Midbrain (tissue), 1 donor: ENCODE data around the gene LRRK1.

ENCODE experiments used
- DNase-seq: peaks from one replicate; lab custom pipeline; 2025; lab: John Stamatoyannopoulos, UW

Gene LRRK1

DNA sequence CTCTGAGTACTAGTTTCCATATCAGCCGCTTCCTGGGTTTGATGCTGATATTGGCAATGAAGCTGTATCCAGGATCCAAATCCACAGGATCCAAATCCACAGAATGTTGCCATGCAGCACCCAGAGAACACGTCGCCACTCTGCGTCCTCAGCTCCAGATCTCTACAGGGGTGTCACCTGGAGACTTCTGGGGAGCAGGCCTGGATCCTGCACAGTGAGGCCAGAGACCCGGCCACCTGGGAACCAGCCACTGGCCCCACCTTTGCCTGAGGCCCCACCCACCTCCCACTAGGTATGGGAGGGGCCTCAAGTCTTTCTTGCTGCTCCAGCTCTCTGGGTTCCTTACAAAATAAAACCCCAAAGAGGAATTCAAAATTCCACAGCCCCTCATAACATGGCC, 123.9 kb downstream of the LRRK1 start:
- no peak for DNase-seq

- DNase-seq = no peak
These were observed 124.9 kb downstream of the LRRK1 start for GRCh38 chr15:101043911-101044624.

- no peak for DNase-seq
These were observed 125.6 kb downstream of the LRRK1 start for GRCh38 chr15:101044625-101045235.

DNA sequence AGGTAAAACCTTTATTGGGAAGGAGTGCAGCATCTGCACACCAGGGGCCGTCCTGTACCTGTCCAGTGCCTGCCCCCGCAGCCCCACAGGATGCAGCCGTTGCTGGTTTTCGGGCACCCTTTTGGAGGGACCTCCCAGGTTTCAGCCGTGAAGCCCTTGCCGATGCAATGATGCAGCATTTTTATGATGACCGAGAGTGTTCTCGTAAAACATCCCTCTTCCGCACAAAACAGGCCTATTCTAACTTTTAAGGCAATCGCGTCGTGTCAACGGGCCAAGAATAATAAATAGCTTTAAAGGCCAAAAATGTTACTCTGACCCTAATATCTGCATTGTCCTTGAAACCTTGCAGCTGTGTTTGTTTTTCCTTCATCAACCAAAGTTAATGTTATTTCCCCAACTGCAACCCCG, 126.1 kb downstream of the LRRK1 start:
- DNase-seq = no peak

DNA sequence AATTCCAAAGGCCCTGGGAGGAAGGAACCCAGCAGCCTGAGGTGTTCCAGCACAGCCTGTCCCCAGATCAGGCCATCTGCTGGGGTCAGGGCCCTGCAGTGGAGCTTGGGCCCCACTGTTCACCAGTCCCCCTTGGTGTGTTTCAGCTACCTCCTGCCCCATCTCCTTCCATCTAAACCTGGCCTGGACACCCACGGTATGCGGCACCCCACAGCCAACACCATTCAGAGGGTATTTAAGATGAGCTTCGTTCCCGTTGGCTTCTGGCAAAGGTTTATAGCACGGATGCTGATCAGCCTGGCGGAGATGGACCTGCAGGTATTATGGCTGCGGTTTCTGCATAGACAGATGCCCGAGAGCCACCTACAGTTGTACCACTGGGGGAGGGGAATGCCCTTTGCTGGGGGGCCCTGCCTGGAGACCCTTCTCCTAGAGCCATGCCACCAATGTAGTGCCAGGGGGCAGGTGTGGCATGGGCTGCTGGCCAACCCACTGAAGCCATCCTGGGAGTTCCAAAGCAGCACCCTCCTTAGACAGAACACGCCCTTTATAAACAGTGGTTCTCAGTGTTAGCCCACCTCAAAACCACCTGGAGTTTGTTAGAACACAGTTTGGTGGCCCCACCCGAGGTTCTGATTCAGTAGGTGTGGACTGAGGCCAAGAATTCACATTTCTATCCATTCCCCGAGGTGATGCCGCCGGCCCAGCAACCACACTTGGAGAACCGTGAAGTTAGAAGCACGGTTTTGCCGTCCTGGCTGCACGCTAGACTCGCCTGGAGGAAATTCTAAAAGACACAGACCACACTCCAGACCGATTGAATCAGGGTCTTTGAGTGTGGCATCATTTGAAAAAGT, 126.9 kb downstream of the LRRK1 start:
- DNase-seq = no peak

- DNase-seq = no peak
These were observed 127.7 kb downstream of the LRRK1 start for GRCh38 chr15:101046826-101047225.

GRCh38 chr15:101047301-101047781, 128.2 kb downstream of the LRRK1 start:
- no peak for DNase-seq

DNA sequence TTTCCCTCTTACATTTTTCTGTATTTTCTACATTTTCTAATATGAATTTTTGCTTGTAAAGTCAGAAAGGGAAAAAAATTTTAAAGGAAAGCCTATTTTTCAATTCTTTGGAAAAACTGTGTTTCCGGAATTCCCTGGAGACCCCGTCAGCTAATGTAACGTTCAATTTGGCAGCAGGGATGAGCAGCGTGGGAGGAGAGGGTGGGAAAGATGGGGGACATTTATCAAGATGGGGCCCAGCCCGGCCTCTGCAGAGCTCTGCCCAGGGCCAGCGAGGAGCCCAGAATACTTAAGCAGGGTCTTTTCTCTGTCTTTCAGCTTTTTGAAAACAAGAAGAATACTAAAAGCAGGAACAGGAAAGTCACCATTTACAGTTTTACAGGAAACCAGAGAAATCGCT, 129.0 kb downstream of the LRRK1 start:
- DNase-seq = no peak

DNA sequence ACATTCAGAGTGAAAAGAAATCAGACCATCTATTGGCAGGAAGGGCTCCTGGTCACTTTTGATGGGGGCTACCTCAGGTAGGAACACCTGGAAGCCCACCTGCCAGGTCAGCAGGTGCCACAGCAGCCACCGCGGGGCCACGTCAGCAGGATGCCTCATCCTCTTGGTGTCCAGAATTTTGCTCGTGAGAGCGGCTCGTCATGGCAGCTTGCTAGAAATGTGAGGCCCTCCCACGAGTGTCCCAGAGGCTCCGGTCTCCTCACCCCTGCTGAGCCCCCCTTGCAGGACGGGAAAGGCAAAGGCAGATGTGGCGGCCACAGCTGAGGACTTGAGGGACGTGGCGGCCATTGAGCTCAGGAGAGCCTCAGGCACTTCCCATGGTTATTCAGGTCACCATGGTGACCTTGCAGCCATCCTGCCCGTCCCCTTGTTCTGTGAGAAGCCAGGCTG, 129.4 kb downstream of the LRRK1 start:
- no peak for DNase-seq

DNA sequence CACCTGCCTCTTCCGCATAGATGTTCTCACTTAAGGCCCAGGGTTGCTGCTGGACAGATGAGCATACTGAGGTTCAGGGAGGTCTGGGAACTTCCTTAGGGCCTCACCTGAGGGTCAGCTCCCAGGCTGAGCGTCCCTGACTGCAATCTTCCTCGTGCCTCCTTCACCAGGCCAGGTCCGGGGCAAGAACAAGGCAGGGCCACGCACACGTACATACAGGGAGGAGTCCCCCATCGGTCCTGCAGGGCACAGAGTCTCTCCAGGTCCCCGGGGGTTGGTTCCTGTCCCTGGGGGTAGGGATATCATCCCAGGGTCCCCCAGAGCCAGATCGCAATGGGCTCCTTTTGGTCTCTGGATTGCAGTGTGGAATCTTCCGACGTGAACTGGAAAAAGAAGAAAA, 130.1 kb downstream of the LRRK1 start:
- no peak for DNase-seq

GRCh38 chr15:101049856-101050622, 130.9 kb downstream of the LRRK1 start:
- DNase-seq = no peak

DNA sequence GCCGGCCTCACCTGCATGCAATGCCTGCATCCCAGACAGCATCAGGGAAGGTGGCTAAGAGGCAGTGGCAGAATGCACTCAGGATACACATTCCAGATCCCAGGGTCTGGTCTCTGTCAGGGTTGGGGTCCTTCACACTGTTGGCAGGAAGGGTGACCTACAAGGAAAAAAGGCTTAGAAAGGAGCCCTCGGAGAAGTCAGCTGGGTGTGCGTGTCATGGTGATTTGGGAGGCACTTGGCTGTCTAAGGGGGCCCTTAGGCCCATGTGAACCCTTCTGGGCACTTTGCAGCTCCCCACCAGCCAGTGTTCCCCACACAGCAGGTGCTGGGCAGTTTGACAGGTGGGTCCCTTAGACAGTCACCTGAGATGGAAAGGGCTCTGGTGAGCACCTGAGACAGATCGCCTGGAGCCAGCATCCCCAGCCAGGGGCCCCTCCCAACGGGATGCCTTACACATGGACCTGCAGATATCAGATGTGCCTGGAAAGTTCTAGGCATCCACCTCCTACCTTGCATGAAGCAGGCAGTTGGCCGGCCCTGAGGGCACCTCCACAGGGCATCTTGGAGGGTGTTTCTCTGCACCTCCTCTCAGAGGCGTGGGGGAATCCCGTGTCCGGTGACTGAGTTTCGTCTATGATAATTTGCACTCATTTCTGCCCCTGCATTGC, 131.6 kb downstream of the LRRK1 start:
- DNase-seq = no peak

GRCh38 chr15:101051291-101052030, 132.3 kb downstream of the LRRK1 start:
- no peak for DNase-seq

DNA sequence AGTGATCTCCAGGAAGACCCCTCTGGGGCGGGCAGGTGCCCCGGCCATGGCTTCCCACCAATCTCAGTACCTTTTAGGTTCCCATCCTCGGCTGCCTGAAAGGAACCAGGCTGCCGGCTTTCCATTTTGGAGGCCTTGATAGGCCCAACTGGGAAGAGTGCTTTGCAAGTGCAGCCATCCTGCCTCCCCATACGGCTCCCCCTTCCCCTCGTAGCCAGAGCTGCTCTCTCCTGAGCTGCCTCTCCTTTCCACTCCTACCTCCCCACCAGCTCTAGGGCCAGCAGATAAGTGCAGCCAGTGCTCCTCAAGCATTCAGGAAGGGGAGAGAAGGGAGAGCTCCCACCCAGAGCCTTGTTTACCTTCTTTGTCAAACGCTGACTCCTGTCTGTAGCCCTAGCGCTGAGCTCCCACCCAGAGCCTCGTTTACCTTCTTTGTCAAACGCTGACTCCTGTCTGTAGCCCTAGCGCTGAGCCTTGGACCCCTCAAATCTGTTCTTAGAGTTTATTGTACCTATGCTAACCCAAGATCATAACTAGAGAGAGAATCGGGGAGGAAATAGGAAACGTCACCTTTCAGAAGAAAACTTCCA, 133.0 kb downstream of the LRRK1 start:
- DNase-seq = no peak

GRCh38 chr15:101052681-101053121, 133.5 kb downstream of the LRRK1 start:
- DNase-seq = no peak

GRCh38 chr15:101053261-101053660, 134.1 kb downstream of the LRRK1 start:
- DNase-seq = no peak

DNA sequence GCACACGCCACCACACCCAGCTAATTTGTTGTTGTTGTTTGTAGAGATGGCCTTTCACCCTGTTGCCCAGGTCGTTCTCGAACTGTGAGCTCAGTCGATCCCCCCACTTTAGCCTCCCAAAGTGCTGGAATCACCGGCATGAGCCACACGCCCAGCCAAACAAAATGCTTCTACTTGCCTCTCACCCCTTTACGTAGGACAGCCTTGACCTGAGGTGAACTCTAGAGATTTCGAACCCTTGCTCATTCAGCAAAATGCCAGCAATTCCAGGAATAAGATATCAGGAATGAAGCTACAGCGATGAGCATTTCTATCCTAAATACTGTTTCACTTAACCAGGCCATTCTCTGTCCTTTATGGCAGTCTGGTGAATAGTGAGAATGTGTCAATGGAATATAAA, 135.0 kb downstream of the LRRK1 start:
- no peak for DNase-seq

GRCh38 chr15:101054991-101055390, 135.8 kb downstream of the LRRK1 start:
- DNase-seq = no peak

DNA sequence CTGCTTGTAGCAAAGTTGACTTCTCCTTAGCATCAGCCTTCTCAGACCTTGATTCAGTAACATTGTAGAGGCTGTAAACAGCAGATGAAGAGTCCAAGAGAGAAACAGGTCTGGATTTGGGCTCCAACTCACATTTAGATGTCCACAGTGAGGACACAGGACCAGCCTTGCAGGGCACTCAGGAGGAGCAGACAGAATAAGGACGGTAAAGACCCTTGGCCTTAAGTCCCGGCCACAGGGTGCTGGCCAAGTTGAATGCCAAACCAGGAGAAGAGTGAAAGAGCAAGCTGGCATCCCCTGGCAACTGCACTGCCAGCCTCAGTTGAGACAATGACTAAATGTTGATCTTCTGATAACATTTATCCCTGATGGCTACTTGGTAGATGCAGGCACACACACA, 136.3 kb downstream of the LRRK1 start:
- DNase-seq = no peak
